ENCODE measurements around the gene RBKS.
"Not testable (repeated sequence)": the region's sequence is repeated elsewhere in the genome, so short reads cannot be mapped to it uniquely, and the experiment has no call there.

Gene RBKS

DNA sequence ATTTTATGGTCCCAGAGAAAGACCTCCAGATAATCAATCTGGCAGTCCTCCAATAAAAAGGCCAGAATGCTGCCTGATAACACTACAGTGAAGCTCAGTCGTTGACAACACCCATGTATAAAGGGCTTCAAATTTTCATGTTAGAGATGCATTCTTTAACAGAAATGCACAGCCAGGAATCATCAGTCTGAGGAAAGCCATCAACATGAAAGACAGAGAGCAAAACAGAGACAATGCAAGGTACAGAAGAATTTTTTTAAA lies 14.1 kb upstream of the RBKS start:
- DNase-seq = no peak

- DNase-seq = no peak
Measured at GRCh38 chr2:27903649-27904404, 13.6 kb upstream of the RBKS start.

DNA sequence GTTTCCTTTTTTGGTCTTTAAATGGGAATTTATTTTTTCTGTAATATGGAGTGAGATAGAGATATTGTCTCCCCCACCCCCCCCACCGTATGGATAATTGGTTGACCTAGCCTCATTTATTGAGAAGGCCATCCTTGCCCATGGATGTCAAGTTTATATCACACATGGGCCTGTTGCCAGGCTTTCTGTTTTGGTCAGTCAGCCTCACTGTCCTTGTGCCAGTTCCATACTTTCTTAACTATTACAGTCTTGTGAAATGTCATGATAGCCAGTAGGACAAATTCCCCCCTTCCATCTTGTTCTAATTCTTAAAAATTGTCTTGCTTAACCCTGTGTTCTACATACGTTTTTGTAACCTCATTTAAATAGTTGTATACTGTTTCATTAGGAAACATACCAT lies 12.8 kb upstream of the RBKS start:
- no peak for DNase-seq

- no peak for DNase-seq
Measured at GRCh38 chr2:27902098-27902497, 11.9 kb upstream of the RBKS start.

GRCh38 chr2:27901234-27901633 lies 11.0 kb upstream of the RBKS start:
- no peak for DNase-seq

GRCh38 chr2:27897717-27898116 lies 7.5 kb upstream of the RBKS start:
- no peak for DNase-seq

DNA sequence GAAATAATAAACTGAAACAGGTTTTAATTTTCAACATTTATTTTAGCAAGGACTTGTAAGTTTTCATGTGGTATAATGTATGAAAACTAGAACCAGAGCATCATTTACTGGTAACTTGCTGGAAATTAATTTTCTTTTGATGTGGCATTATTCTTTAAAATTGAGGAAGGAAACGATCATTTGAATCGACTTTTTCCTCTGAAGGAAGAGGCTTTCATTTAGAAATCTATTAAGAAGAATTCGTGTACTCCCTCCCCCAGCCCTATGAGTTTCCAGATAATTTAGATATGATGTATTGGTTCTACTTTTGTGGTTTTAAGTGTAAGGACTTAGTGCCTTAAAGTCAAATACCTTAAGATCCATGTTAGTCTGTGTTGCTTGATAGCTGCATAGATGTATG lies 2.8 kb upstream of the RBKS start:
- DNase-seq = no peak

DNA sequence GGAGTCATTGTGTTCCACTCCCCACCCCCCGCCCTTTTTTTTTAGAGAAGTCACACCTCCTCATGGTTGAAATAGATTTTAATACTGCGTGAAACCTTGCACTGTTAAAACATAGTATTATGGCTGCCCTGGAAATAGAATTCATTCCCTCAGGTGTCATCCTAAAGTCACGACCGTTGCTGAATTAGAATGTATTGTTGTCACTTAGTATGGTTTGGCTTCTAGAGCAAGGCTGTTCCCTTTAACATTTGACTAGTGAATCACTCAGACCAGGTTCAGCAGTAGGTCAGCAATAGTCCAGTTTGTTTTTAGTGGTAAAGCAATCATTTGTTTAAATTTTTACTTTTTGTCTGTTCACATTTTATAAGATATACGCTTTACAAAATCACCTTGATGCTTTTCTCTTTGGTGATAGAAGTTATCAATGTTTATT lies 1.5 kb upstream of the RBKS start:
- DNase-seq = no peak

DNA sequence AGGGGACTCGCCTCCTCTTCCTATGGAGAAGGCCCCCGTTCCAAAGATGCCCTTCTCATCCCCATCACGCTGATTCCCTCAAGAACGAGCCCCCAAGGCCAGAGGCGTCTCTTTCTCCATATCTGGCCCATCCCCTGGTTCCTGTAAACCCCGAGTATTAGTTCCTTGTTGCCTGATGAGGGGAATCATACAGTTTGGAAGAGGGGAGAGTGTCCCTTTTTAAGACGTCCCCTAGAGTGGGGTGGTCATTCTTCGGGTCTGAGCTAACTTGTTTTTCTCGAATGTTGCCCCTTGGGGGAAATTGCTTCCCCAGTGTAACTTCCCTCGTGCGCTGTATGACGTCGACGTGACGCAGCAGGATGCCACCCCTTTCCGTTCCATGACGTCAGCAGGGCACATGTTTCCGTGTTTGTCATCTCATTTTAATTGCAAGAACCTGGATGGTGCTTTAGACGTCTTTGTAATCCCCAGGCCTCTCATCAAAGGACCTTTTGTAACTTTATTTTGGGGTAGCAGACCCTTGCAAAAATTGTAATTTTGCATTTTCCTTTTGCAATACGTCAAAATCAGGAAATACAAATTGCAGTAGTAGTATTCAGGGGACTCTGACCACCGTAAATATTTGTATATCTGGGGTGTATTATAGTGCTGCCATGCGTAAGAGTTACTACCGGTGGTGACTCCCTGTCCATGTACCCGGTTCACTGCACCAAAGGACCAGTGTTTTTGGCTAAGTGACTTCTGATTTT lies 911 bp upstream of the RBKS start:
- peak; percentile 10 to 51 for DNase-seq

- DNase-seq = no peak
Measured at GRCh38 chr2:27889774-27890145, 427 bp downstream of the RBKS start.

- no peak for DNase-seq
Measured at GRCh38 chr2:27888790-27889189, 1.4 kb downstream of the RBKS start.

- DNase-seq = no peak
Measured at GRCh38 chr2:27887830-27888229, 2.4 kb downstream of the RBKS start.

DNA sequence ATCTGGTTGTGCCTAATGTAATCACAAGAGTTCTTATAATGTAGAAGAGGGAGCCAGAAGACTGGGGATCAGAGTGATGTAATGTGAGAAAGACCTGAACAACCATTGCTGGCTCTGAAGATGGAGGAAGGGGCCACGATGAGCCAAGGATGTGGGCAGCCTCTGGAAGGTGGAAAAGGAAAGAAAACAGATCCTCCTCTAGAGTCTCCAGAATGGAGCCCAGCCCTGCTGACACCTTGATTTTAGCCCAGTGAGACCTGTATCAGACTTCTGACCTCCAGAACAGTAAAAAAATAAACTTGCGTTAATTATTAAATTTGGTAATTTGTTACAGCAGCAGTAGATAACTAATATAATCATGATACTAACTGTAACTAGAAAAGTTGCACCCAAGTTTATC lies 3.1 kb downstream of the RBKS start:
- no peak for DNase-seq

DNA sequence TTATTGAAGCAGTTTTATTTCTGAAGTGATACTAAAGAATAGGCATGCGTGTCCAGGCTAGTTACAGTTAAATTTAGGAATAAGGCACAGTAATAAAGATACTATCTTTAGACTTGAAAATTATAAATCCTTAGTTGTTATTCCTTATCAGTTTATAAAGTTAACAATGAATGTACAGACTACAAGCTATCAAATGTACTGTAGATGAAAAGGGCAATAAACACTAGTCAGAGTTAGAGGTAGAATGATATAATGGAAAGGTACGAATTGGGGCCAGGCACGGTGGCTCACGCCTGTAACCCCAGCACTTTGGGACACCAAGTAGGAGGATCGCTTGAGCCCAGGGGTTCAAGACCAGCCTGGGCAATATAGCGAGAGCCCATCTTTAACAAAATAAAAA lies 3.9 kb downstream of the RBKS start:
- DNase-seq = no peak

DNA sequence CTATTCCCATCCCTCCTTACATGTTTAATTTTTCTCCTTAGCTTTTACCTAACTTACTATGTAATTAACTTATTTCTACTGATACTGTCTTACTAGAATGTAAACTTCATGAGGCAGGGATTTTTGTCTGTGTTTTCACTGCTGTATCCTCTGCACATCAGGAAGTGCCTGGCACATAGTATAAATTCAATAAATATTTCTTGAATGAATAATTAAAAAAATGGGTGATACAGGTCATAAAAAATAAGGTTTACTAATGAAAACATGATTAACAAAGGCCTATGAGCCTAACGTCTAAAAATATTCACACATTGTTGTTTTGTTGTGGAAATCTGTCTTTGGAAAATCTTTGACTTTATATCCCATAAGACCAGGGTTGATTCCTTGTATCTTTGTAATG lies 4.5 kb downstream of the RBKS start:
- DNase-seq = no peak

- DNase-seq = no peak
Measured at GRCh38 chr2:27885234-27885633, 5.0 kb downstream of the RBKS start.

GRCh38 chr2:27884601-27885000 lies 5.6 kb downstream of the RBKS start:
- no peak for DNase-seq

DNA sequence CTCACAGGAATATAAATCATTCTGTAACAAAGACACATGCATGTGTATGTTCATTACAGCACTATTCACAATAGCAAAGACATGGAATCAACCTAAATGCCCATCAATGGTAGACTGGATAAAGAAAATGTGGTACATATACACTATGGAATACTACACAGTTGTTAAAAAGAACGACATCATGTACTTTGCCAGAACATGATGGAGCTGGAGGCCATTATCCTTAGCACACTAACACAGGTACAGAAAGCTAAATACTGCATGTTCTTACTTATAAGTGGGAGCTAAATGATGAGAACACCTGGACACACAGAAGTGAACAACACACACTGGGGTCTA lies 7.6 kb downstream of the RBKS start:
- not testable (repeated sequence) for DNase-seq

GRCh38 chr2:27881815-27882583 lies 8.2 kb downstream of the RBKS start:
- not testable (repeated sequence) for DNase-seq

- DNase-seq = no peak
Measured at GRCh38 chr2:27878825-27879224, 11.4 kb downstream of the RBKS start.

DNA sequence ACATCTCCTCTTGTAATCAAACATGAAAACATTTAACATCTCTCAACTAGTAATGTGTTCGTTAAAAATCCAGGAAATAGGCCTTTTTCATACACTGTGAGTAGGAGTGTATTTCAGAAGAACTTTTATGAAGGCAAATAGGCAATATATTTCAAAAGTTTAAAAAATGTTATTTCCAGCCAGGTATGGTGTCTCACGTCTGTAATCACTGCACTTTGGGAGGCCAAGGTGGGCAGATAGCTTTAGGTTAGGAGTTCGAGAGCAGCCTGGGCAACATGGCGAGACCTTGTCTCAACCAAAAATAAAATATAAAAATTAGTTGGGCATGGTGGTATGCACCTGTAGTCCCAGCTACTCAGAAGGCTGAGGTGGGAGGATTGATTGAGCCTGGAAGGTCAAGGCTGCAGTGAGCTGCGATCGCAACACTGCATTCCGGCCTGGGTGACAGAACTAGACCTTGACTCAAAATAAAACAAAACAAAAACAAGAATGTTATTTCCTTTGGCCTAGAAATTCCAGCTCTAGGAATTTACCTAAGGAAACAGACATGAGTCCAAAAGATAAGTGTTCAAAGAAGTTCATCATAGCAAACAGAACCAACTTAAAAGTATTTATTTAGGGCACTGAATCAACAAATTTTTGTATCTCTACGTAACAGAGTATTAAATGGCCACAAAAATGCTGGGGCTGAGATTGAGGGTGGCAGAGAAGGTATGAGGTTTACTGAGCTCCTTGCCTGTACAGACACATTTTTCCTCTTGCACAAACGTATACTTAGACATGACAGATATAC lies 14.9 kb downstream of the RBKS start:
- no peak for DNase-seq

- DNase-seq = no peak
Measured at GRCh38 chr2:27873091-27873490, 17.1 kb downstream of the RBKS start.

DNA sequence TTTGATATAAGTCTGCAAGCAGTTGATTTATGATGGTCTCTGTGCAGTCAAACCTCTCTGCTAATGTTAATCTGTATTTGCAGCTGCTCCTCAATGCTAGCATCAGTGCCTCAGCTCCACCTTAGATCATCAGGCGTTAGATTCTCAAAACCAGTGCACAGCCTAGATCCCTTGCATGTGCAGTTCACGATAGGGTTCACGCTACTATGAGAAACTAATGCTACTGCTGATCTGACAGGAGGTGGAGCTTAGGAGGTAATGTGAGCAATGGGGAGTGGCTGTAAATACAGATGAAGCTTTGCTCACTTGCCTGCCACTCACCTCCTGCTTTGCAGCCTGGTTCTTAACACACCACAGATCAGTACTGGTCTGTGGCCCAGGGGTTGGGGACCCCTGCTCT lies 18.4 kb downstream of the RBKS start:
- no peak for DNase-seq

Data from NCI-H1930 (cell line).